ENCODE data around the gene LY6G5C.

GRCh38 chr6:31626952-31627351 lies 53.9 kb downstream of the LY6G5C start:
- TF ChIP-seq CTCF (IDR thresholded peaks at IDR 0.05; ENCODE audit: insufficient read depth, low read length, poor library complexity, severe bottlenecking) (no peak), EZH2phosphoT487 (conservative IDR thresholded peaks at IDR 0.05; ENCODE audit: low read length) (no peak)

All from SU-DHL-6 (cell line).